ENCODE results near the gene RPS2. TPM values are rescaled to one million over a fixed set of nuclear protein-coding genes. Genes with fewer than 3 reads are reported as not detected.

The RPS2 gene
- total RNA-seq, 1 donor from 2014 or later, result 1,490 TPM

GRCh38 chr16:1938316-1938715 lies 26.3 kb downstream of the RPS2 start:
- intact Hi-C loops (cut with DNase I), result no loop called here

GRCh38 chr16:1936945-1937479 lies 27.6 kb downstream of the RPS2 start:
- H3K27me3 ChIP-seq, result no peaks in the 10 kb centered on the region
- H3K9me3 ChIP-seq, result no peaks in the 10 kb centered on the region
- peaks cover 28% of the 10 kb centered on the region for H3K36me3 ChIP-seq
- TF ChIP-seq CTCF (IDR thresholded peaks at IDR 0.05), result no peak
- intact Hi-C loops (cut with DNase I), result no loop called here
- DNase-seq, result no peak
- H3K27ac ChIP-seq, result no peak overlapping the region
- H3K4me3 ChIP-seq, result no peak overlapping the region
- peaks cover 13% of the 10 kb centered on the region for H3K4me1 ChIP-seq
- ATAC-seq, result no peak

More at GRCh38 chr16:1938316-1938715, 26.3 kb downstream of the RPS2 start:
- DNase-seq (no peak), ATAC-seq (peak; percentile 15)
- peaks cover 28% of the 10 kb centered on the region for H3K36me3 ChIP-seq
- H3K27me3 ChIP-seq, result no peaks in the 10 kb centered on the region
- TF ChIP-seq CTCF (IDR thresholded peaks at IDR 0.05), result no peak
- H3K9me3 ChIP-seq, result no peaks in the 10 kb centered on the region
- H3K27ac ChIP-seq, result peak overlapping the region; percentile 36
- no peak overlapping the region for H3K4me3 ChIP-seq
- peaks cover 19% of the 10 kb centered on the region for H3K4me1 ChIP-seq

GRCh38 chr16:1933097-1933661 lies 31.4 kb downstream of the RPS2 start:
- H3K9me3 ChIP-seq, result no peaks in the 10 kb centered on the region
- TF ChIP-seq CTCF (IDR thresholded peaks at IDR 0.05), result no peak
- H3K4me3 ChIP-seq, result no peak overlapping the region
- H3K4me1 ChIP-seq, result no peaks in the 10 kb centered on the region
- no peak overlapping the region for H3K27ac ChIP-seq
- ATAC-seq (no peak), DNase-seq (peak; percentile 51)
- no peaks in the 10 kb centered on the region for H3K27me3 ChIP-seq
- intact Hi-C loops (cut with DNase I), result no loop called here
- peaks cover 4% of the 10 kb centered on the region for H3K36me3 ChIP-seq

- TF ChIP-seq CTCF (IDR thresholded peaks at IDR 0.05), result no peak
- Histone ChIP-seq H3K9me3 (no peaks in the 10 kb centered on the region), H3K36me3 (no peaks in the 10 kb centered on the region), H3K27ac (no peak overlapping the region), H3K27me3 (no peaks in the 10 kb centered on the region), H3K4me1 (no peaks in the 10 kb centered on the region), H3K4me3 (no peak overlapping the region)
- DNase-seq, result no peak
- ATAC-seq, result no peak
- intact Hi-C loops (cut with DNase I), result no loop called here
Measured at GRCh38 chr16:1932050-1933028, 32.3 kb downstream of the RPS2 start.

- H3K36me3 ChIP-seq, result no peaks in the 10 kb centered on the region
- intact Hi-C loops (cut with DNase I), result no loop called here
- H3K9me3 ChIP-seq, result no peaks in the 10 kb centered on the region
- TF ChIP-seq CTCF (IDR thresholded peaks at IDR 0.05), result no peak
- H3K4me1 ChIP-seq, result no peaks in the 10 kb centered on the region
- DNase-seq, result no peak
- H3K4me3 ChIP-seq, result no peak overlapping the region
- H3K27ac ChIP-seq, result no peak overlapping the region
- ATAC-seq, result no peak
- no peaks in the 10 kb centered on the region for H3K27me3 ChIP-seq
Measured at GRCh38 chr16:1930338-1930720, 34.3 kb downstream of the RPS2 start.

All from upper lobe of right lung (tissue), 1 donor.